ENCODE measurements around the gene ITSN2. TPM values are rescaled to one million over a fixed set of nuclear protein-coding genes. Genes with fewer than 3 reads are reported as not detected.

Gene ITSN2
- polyA plus RNA-seq, 1 donor from 2014 or later = 10.6 TPM

GRCh38 chr2:24304098-24304497 is 56.2 kb downstream of the ITSN2 start:
- Histone ChIP-seq H3K4me2 (ENCODE audit: low read length) (no peak overlapping the region), H3K27ac (ENCODE audit: low read length) (no peak overlapping the region), H3K79me2 (replicated peaks; ENCODE audit: insufficient read depth, low read length) (no peaks in the 10 kb centered on the region), H3F3A (ENCODE audit: insufficient read depth, low read length, poor library complexity, severe bottlenecking) (no peaks in the 10 kb centered on the region), H3K9me2 (ENCODE audit: insufficient read depth, low read length) (no peaks in the 10 kb centered on the region), H3K9me3 (ENCODE audit: low read length) (no peaks in the 10 kb centered on the region), H4K20me1 (ENCODE audit: insufficient read depth) (no peaks in the 10 kb centered on the region), H2AFZ (ENCODE audit: low read depth, low read length) (no peak overlapping the region), H3K4me3 (ENCODE audit: low read length) (no peak overlapping the region), H3K27me3 (ENCODE audit: insufficient read depth, low read depth, low read length) (no peaks in the 10 kb centered on the region), H3K9ac (ENCODE audit: low read length) (no peak overlapping the region), H3K36me3 (ENCODE audit: insufficient read depth, low read length) (no peaks in the 10 kb centered on the region)
- TF ChIP-seq MXI1 (conservative IDR thresholded peaks at IDR 0.05; ENCODE audit: poor library complexity, severe bottlenecking) = no peak
- no peak for TF ChIP-seq RAD21 (conservative IDR thresholded peaks at IDR 0.05)
- no peak for TF ChIP-seq POLR2AphosphoS5 (IDR thresholded peaks at IDR 0.05)
- no peak for TF ChIP-seq TAF1 (IDR thresholded peaks at IDR 0.05; ENCODE audit: low read depth)
- no peak for TF ChIP-seq CTCF (IDR thresholded peaks at IDR 0.05; ENCODE audit: poor library complexity, severe bottlenecking)

- no peaks in the 10 kb centered on the region for H4K20me1 ChIP-seq (ENCODE audit: insufficient read depth)
- no peaks in the 10 kb centered on the region for H3F3A ChIP-seq (ENCODE audit: insufficient read depth, low read length, poor library complexity, severe bottlenecking)
- H3K9me3 ChIP-seq (ENCODE audit: low read length) = no peaks in the 10 kb centered on the region
- no peaks in the 10 kb centered on the region for H3K27me3 ChIP-seq (ENCODE audit: insufficient read depth, low read depth, low read length)
- H3K27ac ChIP-seq (ENCODE audit: low read length) = no peak overlapping the region
- H3K4me2 ChIP-seq (ENCODE audit: low read length) = no peak overlapping the region
- H3K9ac ChIP-seq (ENCODE audit: low read length) = no peak overlapping the region
- H2AFZ ChIP-seq (ENCODE audit: low read depth, low read length) = no peak overlapping the region
- H3K36me3 ChIP-seq (ENCODE audit: insufficient read depth, low read length) = no peaks in the 10 kb centered on the region
- H3K79me2 ChIP-seq (replicated peaks; ENCODE audit: insufficient read depth, low read length) = no peaks in the 10 kb centered on the region
- TF ChIP-seq SMC3 (conservative IDR thresholded peaks at IDR 0.05; ENCODE audit: poor library complexity) (no peak), CTCF (IDR thresholded peaks at IDR 0.05; ENCODE audit: poor library complexity, severe bottlenecking) (no peak), RAD21 (conservative IDR thresholded peaks at IDR 0.05) (no peak), TAF1 (IDR thresholded peaks at IDR 0.05; ENCODE audit: low read depth) (no peak), EZH2 (IDR thresholded peaks at IDR 0.05; ENCODE audit: borderline replicate concordance, insufficient read depth, low read length, poor library complexity, severe bottlenecking) (no peak), REST (IDR thresholded peaks at IDR 0.05; ENCODE audit: borderline replicate concordance) (no peak), EP300 (conservative IDR thresholded peaks at IDR 0.05; ENCODE audit: poor library complexity, severe bottlenecking) (no peak), POLR2AphosphoS5 (IDR thresholded peaks at IDR 0.05) (no peak), MXI1 (conservative IDR thresholded peaks at IDR 0.05; ENCODE audit: poor library complexity, severe bottlenecking) (no peak)
- H3K9me2 ChIP-seq (ENCODE audit: insufficient read depth, low read length) = no peaks in the 10 kb centered on the region
- no peak overlapping the region for H3K4me3 ChIP-seq (ENCODE audit: low read length)
These were observed 58.7 kb downstream of the ITSN2 start for GRCh38 chr2:24301599-24301998.
